Measurements from ENCODE around the gene HMCN2. TPM values are rescaled to one million over a fixed set of nuclear protein-coding genes. Genes with fewer than 3 reads are reported as not detected.

HMCN2 gene
- total RNA-seq, 1 experiment from 2014 or later = 8.6 TPM

DNA sequence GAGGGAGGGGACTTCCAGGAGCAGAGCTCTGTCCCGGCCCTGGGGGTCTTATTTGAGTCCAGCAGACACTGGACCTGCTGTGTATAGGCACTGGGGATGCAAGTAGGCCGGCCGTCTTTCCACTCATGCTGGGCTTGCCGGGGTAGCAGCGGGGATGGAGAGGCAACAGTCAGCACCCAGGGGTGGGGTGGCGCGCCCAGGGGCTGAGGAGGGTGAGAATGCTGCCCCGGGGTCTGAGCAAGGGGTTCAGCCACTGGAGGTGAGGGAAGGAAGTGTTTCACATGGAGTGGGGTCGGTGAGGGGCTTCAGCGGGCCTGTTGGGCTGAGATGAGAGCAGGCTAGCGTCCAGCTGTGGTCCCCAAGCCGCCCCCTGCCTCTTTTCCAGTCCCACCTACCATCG, 88.8 kb downstream of the HMCN2 start:
- Histone ChIP-seq H3K27me3 (ENCODE audit: insufficient read depth, low read length) (no peaks in the 10 kb centered on the region), H3K9me3 (ENCODE audit: control insufficient read depth, low read depth, low read length) (no peaks in the 10 kb centered on the region), H2BK120ac (ENCODE audit: low read depth, low read length, poor library complexity, severe bottlenecking) (no peak overlapping the region), H2AFZ (ENCODE audit: low read length) (no peak overlapping the region), H2BK20ac (ENCODE audit: low read depth, low read length, poor library complexity, severe bottlenecking) (no peak overlapping the region), H2AK5ac (ENCODE audit: insufficient read length, low read length) (no peak overlapping the region), H4K20me1 (ENCODE audit: control insufficient read depth, insufficient read depth, insufficient read length) (no peaks in the 10 kb centered on the region), H4K91ac (ENCODE audit: insufficient read length, low read depth, low read length) (no peak overlapping the region), H3K23me2 (ENCODE audit: insufficient read length, low read depth, low read length, poor library complexity, severe bottlenecking) (no peaks in the 10 kb centered on the region), H2BK12ac (ENCODE audit: insufficient read length, low read depth, low read length) (no peak overlapping the region), H3K56ac (ENCODE audit: insufficient read length, low read depth, low read length) (no peak overlapping the region), H2BK5ac (ENCODE audit: insufficient read length, low read length) (no peak overlapping the region), H3K79me1 (ENCODE audit: insufficient read depth, low read depth, low read length, poor library complexity, severe bottlenecking) (no peaks in the 10 kb centered on the region), H3K14ac (ENCODE audit: insufficient read depth, low read length) (no peak overlapping the region; the same call in 1 of the 2 replicates), H3K4me2 (ENCODE audit: insufficient read depth, insufficient read length, low read length) (no peak overlapping the region), H4K5ac (ENCODE audit: insufficient read length, low read depth, low read length) (no peak overlapping the region), H4K8ac (replicated peaks; ENCODE audit: insufficient read length, low read depth, low read length) (no peak overlapping the region), H3K23ac (ENCODE audit: insufficient read length, low read depth, low read length) (no peak overlapping the region), H3K9ac (ENCODE audit: extremely low read depth, insufficient read length, low read length) (no peak overlapping the region), H3K27ac (ENCODE audit: insufficient read length, low read depth, low read length) (no peak overlapping the region), H3K4me1 (ENCODE audit: insufficient read depth, low read length) (no peaks in the 10 kb centered on the region), H3T11ph (ENCODE audit: low read length) (no peak overlapping the region), H3K4ac (ENCODE audit: low read depth, low read length) (no peak overlapping the region), H3K79me2 (ENCODE audit: insufficient read depth, low read length) (no peaks in the 10 kb centered on the region), H2BK15ac (ENCODE audit: low read depth, low read length) (no peak overlapping the region), H3K18ac (ENCODE audit: insufficient read length, low read depth, low read length) (no peak overlapping the region)
- H3K9me3 Mint-ChIP-seq = no peaks in the 10 kb centered on the region; a peak in 1 of 5 replicates
- no peak overlapping the region for H3K27ac Mint-ChIP-seq
- H3K27me3 Mint-ChIP-seq (ENCODE audit: low read depth) = no peaks in the 10 kb centered on the region; the same call in 1 of the 2 replicates
- no peak for DNase-seq
- peaks cover 0 to 4% of the 10 kb centered on the region in 2 experiments; a peak in 1 of 4 replicates for H3K4me1 Mint-ChIP-seq
- WGBS (ENCODE audit: extremely low coverage, insufficient read length, low lambda C conversion rate) = no CpG with 5 or more reads among the region's 13 CpGs
- TF ChIP-seq, protein P1, sequence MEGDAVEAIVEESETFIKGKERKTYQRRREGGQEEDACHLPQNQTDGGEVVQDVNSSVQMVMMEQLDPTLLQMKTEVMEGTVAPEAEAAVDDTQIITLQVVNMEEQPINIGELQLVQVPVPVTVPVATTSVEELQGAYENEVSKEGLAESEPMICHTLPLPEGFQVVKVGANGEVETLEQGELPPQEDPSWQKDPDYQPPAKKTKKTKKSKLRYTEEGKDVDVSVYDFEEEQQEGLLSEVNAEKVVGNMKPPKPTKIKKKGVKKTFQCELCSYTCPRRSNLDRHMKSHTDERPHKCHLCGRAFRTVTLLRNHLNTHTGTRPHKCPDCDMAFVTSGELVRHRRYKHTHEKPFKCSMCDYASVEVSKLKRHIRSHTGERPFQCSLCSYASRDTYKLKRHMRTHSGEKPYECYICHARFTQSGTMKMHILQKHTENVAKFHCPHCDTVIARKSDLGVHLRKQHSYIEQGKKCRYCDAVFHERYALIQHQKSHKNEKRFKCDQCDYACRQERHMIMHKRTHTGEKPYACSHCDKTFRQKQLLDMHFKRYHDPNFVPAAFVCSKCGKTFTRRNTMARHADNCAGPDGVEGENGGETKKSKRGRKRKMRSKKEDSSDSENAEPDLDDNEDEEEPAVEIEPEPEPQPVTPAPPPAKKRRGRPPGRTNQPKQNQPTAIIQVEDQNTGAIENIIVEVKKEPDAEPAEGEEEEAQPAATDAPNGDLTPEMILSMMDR (conservative IDR thresholded peaks at IDR 0.05) = no peak
- H3K4me3 Mint-ChIP-seq = no peak overlapping the region
- H3K36me3 Mint-ChIP-seq (ENCODE audit: insufficient read depth in 1 of 3, low read depth in 3 of 3) = peaks cover 2 to 19% (median 5%) of the 10 kb centered on the region in 3 experiments; a peak in 4 of 7 replicates

All from H9 (cell line).